ENCODE measurements around the gene PLLP. TPM values are rescaled to one million over a fixed set of nuclear protein-coding genes. Genes with fewer than 3 reads are reported as not detected.

The PLLP gene
- polyA plus RNA-seq, 1 donor (not counting 4 experiments of a cell fraction or from before 2014, with no cell fraction given), result 8.7 TPM

- H3K9me3 ChIP-seq (ENCODE audit: control insufficient read depth, low read depth, low read length), result no peaks in the 10 kb centered on the region
- FAIRE-seq, result no peak
- dilution Hi-C loops (cut with MboI; ENCODE audit: extremely low pct_ligation_motif_present, low sequenced_read_pairs), result no loop called here
- H3K4me1 ChIP-seq (ENCODE audit: control insufficient read depth, extremely low read depth, insufficient read depth, low read length), result peaks cover 46% of the 10 kb centered on the region
- H3K4me3 ChIP-seq (ENCODE audit: control insufficient read depth in 2 of 3, extremely low read depth in 1 of 3, insufficient read depth in 2 of 3, low read depth in 1 of 3, low read length in 3 of 3), result no peak overlapping the region
- H3K79me2 ChIP-seq (ENCODE audit: control insufficient read depth, insufficient read depth, low read length), result no peaks in the 10 kb centered on the region
- no peaks in the 10 kb centered on the region for H3K36me3 ChIP-seq (ENCODE audit: control insufficient read depth in 2 of 2, extremely low read depth in 1 of 2, insufficient read depth in 2 of 2, low read length in 2 of 2)
- H3K27me3 ChIP-seq (ENCODE audit: control insufficient read depth, extremely low read depth, insufficient read depth, low read length), result peaks cover 10% of the 10 kb centered on the region
- no peak for DNase-seq (ENCODE audit: low read depth, low spot score)
- no peak overlapping the region for H2AFZ ChIP-seq (ENCODE audit: control insufficient read depth, low read length)
- H3K9me1 ChIP-seq (ENCODE audit: control insufficient read depth, extremely low read depth, insufficient read depth, low read length), result no peaks in the 10 kb centered on the region
- no peak overlapping the region for H3K9ac ChIP-seq (ENCODE audit: control insufficient read depth, extremely low read depth, insufficient read depth, low read length)
- H3K27ac ChIP-seq (ENCODE audit: control insufficient read depth, insufficient read depth, low read length), result no peak overlapping the region
- no peak for TF ChIP-seq CTCF (optimal IDR thresholded peaks at IDR 0.05 in 1 of 3, IDR thresholded peaks at IDR 0.05 in 1 of 3, conservative IDR thresholded peaks at IDR 0.05 in 1 of 3; ENCODE audit: extremely low read depth in 1 of 3, insufficient read depth in 2 of 3, low read length in 3 of 3)
- TF ChIP-seq EZH2 (IDR thresholded peaks at IDR 0.05; ENCODE audit: low read length), result no peak
- H3K4me2 ChIP-seq (ENCODE audit: control insufficient read depth, extremely low read depth, insufficient read depth, low read depth, low read length), result no peak overlapping the region
- no peaks in the 10 kb centered on the region for H4K20me1 ChIP-seq (ENCODE audit: control insufficient read depth, extremely low read depth, insufficient read depth, low read length)
Observed at GRCh38 chr16:57279780-57280638, 4.5 kb downstream of the PLLP start.

GRCh38 chr16:57278494-57278893 is 6.0 kb downstream of the PLLP start:
- Histone ChIP-seq H3K9me1 (ENCODE audit: control insufficient read depth, extremely low read depth, insufficient read depth, low read length) (no peaks in the 10 kb centered on the region), H3K4me1 (ENCODE audit: control insufficient read depth, extremely low read depth, insufficient read depth, low read length) (peaks cover 39% of the 10 kb centered on the region), H3K9me3 (ENCODE audit: control insufficient read depth, low read depth, low read length) (no peaks in the 10 kb centered on the region), H3K9ac (ENCODE audit: control insufficient read depth, extremely low read depth, insufficient read depth, low read length) (no peak overlapping the region), H2AFZ (ENCODE audit: control insufficient read depth, low read length) (no peak overlapping the region), H3K4me2 (ENCODE audit: control insufficient read depth, extremely low read depth, insufficient read depth, low read depth, low read length) (peak overlapping the region; percentile 80), H3K79me2 (ENCODE audit: control insufficient read depth, insufficient read depth, low read length) (no peaks in the 10 kb centered on the region), H3K36me3 (ENCODE audit: control insufficient read depth in 2 of 2, extremely low read depth in 1 of 2, insufficient read depth in 2 of 2, low read length in 2 of 2) (no peaks in the 10 kb centered on the region), H3K27ac (ENCODE audit: control insufficient read depth, insufficient read depth, low read length) (no peak overlapping the region), H3K27me3 (ENCODE audit: control insufficient read depth, extremely low read depth, insufficient read depth, low read length) (peaks cover under 1% of the 10 kb centered on the region), H3K4me3 (ENCODE audit: control insufficient read depth in 2 of 3, extremely low read depth in 1 of 3, insufficient read depth in 2 of 3, low read depth in 1 of 3, low read length in 3 of 3) (no peak overlapping the region), H4K20me1 (ENCODE audit: control insufficient read depth, extremely low read depth, insufficient read depth, low read length) (no peaks in the 10 kb centered on the region)
- dilution Hi-C loops (cut with MboI; ENCODE audit: extremely low pct_ligation_motif_present, low sequenced_read_pairs), result no loop called here
- FAIRE-seq, result no peak
- TF ChIP-seq EZH2 (IDR thresholded peaks at IDR 0.05; ENCODE audit: low read length) (no peak), CTCF (optimal IDR thresholded peaks at IDR 0.05 in 1 of 3, IDR thresholded peaks at IDR 0.05 in 1 of 3, conservative IDR thresholded peaks at IDR 0.05 in 1 of 3; ENCODE audit: extremely low read depth in 1 of 3, insufficient read depth in 2 of 3, low read length in 3 of 3) (no peak)
- DNase-seq (ENCODE audit: low read depth, low spot score), result no peak
